OCI-LY1 (cell line): ENCODE results near the gene ZMIZ1.

ENCODE experiments used
- H2AFZ ChIP-seq: fragments of 200-600 bp; sonication (generic), shearing (Covaris generic); 2 replicates; pipeline ENCODE4 v1.6.0; 2014; ENCODE audit warnings: antibody characterized with exemption, mild to moderate bottlenecking, low read length
- H3F3A ChIP-seq: fragments of 200-600 bp; sonication (generic), shearing (Covaris generic); 2 replicates; pipeline ENCODE4 v1.6.0; 2014; ENCODE audit warnings: mild to moderate bottlenecking, antibody characterized with exemption, low read length, moderate library complexity; ENCODE audit not compliant: insufficient read depth
- H3K27ac ChIP-seq: fragments of 200-600 bp; sonication (generic); 2 replicates; pipeline ENCODE4 v1.5.1; 2014; ENCODE audit warnings: low read length, mixed run types, mild to moderate bottlenecking, low read depth; ENCODE audit not compliant: poor library complexity, severe bottlenecking
- H3K27me3 ChIP-seq: fragments of 200-600 bp; sonication (generic); 2 replicates; pipeline ENCODE4 v1.6.0; 2014; ENCODE audit warnings: antibody characterized with exemption, mild to moderate bottlenecking, low read length, moderate library complexity; ENCODE audit not compliant: insufficient read depth
- H3K36me3 ChIP-seq: fragments of 200-600 bp; sonication (generic); 2 replicates; pipeline ENCODE4 v1.6.1; 2014; ENCODE audit warnings: mild to moderate bottlenecking, antibody characterized with exemption, low read length, moderate library complexity, mixed read lengths; ENCODE audit not compliant: insufficient read depth
- H3K4me1 ChIP-seq: fragments of 200-600 bp; sonication (generic); 2 replicates; pipeline ENCODE4 v1.5.1; 2014; ENCODE audit warnings: mild to moderate bottlenecking, low read length, moderate library complexity; ENCODE audit not compliant: insufficient read depth, severe bottlenecking
- H3K4me2 ChIP-seq: fragments of 200-600 bp; sonication (generic), shearing (Covaris generic); 2 replicates; pipeline ENCODE4 v1.6.1; 2014; ENCODE audit warnings: low read length
- H3K4me3 ChIP-seq: fragments of 200-600 bp; sonication (generic); 2 replicates; pipeline ENCODE4 v1.5.1; 2014; ENCODE audit warnings: low read length, low read depth, mild to moderate bottlenecking, mixed read lengths; ENCODE audit not compliant: poor library complexity, severe bottlenecking
- H3K79me2 ChIP-seq: fragments of 200-600 bp; shearing (Covaris generic); 2 replicates; pipeline ENCODE4 v1.6.1; 2016; ENCODE audit warnings: mixed run types, low read length, mixed read lengths; ENCODE audit not compliant: insufficient read depth
- H3K9ac ChIP-seq: fragments of 200-600 bp; sonication (generic), shearing (Covaris generic); 2 replicates; pipeline ENCODE4 v1.6.1; 2014; ENCODE audit warnings: mild to moderate bottlenecking, low read length, mixed read lengths
- H3K9me2 ChIP-seq: fragments of 200-600 bp; sonication (generic), shearing (Covaris generic); 2 replicates; pipeline ENCODE4 v1.6.1; 2014; ENCODE audit warnings: low read depth, mild to moderate bottlenecking, low read length, mixed read lengths
- H3K9me3 ChIP-seq: fragments of 200-600 bp; shearing (Covaris generic); 2 replicates; pipeline ENCODE4 v1.6.1; 2014; ENCODE audit warnings: low read length, mixed read lengths
- H4K20me1 ChIP-seq: fragments of 200-600 bp; sonication (generic), shearing (Covaris generic); 2 replicates; pipeline ENCODE4 v1.6.0; 2016; ENCODE audit warnings: mild to moderate bottlenecking, low read length; ENCODE audit not compliant: insufficient read depth
- EZH2 ChIP-seq: fragments of 200-600 bp; sonication (generic), shearing (Covaris generic); IDR thresholded peaks from 2 replicates; pipeline ENCODE4 v1.8.0; 2017; ENCODE audit warnings: borderline replicate concordance, mixed run types, mild to moderate bottlenecking, antibody characterized with exemption, low read length, moderate library complexity, mixed read lengths
- TF ChIP-seq, protein P1 (sequence below): fragments of 200-600 bp; sonication (generic), shearing (Covaris generic); IDR thresholded peaks from 2 replicates; pipeline ENCODE4 v1.5.1; 2017; ENCODE audit warnings: mild to moderate bottlenecking, antibody characterized with exemption, low read length, moderate library complexity, mixed read lengths

The ZMIZ1 gene

DNA sequence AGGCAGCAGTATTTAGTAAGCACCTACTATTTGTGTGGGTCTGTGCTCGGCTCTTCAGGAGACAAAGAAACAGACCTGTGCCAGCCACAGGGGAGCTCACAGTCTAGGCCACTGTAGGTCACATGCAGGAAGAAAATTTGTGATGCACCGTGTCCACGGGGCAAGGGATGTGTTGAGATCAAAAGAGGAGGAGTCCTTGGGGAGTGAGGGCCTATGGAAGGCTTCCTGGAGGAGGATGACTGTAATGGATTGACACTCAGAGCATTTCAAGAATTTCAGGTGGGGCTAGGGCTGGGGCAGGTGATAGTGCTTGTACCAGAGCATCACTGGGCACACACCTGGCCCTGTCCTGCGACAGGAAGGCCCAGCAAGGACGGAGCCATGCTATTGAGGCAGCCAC, 102.7 kb downstream of the ZMIZ1 start:
- TF ChIP-seq, protein P1, sequence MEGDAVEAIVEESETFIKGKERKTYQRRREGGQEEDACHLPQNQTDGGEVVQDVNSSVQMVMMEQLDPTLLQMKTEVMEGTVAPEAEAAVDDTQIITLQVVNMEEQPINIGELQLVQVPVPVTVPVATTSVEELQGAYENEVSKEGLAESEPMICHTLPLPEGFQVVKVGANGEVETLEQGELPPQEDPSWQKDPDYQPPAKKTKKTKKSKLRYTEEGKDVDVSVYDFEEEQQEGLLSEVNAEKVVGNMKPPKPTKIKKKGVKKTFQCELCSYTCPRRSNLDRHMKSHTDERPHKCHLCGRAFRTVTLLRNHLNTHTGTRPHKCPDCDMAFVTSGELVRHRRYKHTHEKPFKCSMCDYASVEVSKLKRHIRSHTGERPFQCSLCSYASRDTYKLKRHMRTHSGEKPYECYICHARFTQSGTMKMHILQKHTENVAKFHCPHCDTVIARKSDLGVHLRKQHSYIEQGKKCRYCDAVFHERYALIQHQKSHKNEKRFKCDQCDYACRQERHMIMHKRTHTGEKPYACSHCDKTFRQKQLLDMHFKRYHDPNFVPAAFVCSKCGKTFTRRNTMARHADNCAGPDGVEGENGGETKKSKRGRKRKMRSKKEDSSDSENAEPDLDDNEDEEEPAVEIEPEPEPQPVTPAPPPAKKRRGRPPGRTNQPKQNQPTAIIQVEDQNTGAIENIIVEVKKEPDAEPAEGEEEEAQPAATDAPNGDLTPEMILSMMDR, result no peak
- TF ChIP-seq EZH2, result no peak
- H3K9me3 ChIP-seq, result no peaks in the 10 kb centered on the region
- H3K27ac ChIP-seq, result no peak overlapping the region
- no peaks in the 10 kb centered on the region for H3F3A ChIP-seq
- no peaks in the 10 kb centered on the region for H3K36me3 ChIP-seq
- peaks cover 7% of the 10 kb centered on the region; the same call in 1 of the 2 replicates for H3K27me3 ChIP-seq
- H3K9me2 ChIP-seq, result no peaks in the 10 kb centered on the region
- H3K4me1 ChIP-seq, result no peaks in the 10 kb centered on the region
- H3K4me3 ChIP-seq, result no peak overlapping the region
- no peaks in the 10 kb centered on the region for H3K79me2 ChIP-seq
- no peak overlapping the region for H3K4me2 ChIP-seq
- H4K20me1 ChIP-seq, result no peaks in the 10 kb centered on the region
- no peak overlapping the region for H2AFZ ChIP-seq
- H3K9ac ChIP-seq, result no peak overlapping the region

- no peaks in the 10 kb centered on the region for H3F3A ChIP-seq
- H2AFZ ChIP-seq, result no peak overlapping the region
- no peaks in the 10 kb centered on the region for H3K9me2 ChIP-seq
- no peaks in the 10 kb centered on the region for H3K36me3 ChIP-seq
- no peaks in the 10 kb centered on the region for H3K4me1 ChIP-seq
- no peaks in the 10 kb centered on the region for H3K9me3 ChIP-seq
- no peak overlapping the region for H3K4me3 ChIP-seq
- H4K20me1 ChIP-seq, result no peaks in the 10 kb centered on the region
- TF ChIP-seq, protein P1, result no peak
- TF ChIP-seq EZH2, result no peak
- no peak overlapping the region for H3K9ac ChIP-seq
- peaks cover 7% of the 10 kb centered on the region; the same call in 1 of the 2 replicates for H3K27me3 ChIP-seq
- no peaks in the 10 kb centered on the region for H3K79me2 ChIP-seq
- H3K27ac ChIP-seq, result no peak overlapping the region
- no peak overlapping the region for H3K4me2 ChIP-seq
Observed at GRCh38 chr10:79172881-79173280, 104.1 kb downstream of the ZMIZ1 start.

DNA sequence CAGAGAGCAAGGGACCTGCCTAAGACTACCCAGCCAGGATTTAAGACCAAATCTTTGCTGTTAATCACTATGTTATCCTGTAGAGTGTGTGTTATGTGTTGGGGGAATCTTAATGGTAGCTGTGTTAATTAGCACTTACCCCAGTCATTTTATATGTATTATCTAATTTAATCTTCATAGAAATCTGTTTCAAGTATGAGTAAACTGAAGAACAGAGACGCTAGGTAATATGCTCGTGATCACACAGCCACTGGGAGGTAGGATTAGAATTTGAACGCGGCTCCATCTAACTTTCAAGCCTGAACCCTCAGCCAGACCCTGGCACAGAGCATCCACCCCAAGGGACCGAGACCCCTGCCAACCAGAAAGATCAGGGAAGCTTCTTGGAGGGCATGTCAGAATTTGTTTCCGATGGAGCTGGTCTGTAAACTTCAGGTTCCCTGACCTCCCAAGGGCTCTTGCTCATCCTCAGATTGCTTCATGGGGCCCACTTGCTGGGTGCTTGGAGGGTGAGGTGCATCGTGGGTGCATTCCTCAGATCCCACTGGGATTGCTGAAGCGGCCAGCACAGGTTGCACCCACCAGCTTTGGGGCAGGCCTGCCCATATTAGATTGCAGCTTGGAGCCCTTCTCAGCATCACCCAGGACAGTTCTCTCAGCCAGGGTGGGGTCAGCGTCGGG, 105.0 kb downstream of the ZMIZ1 start:
- Histone ChIP-seq H3K9me2 (no peaks in the 10 kb centered on the region), H3K4me1 (no peaks in the 10 kb centered on the region), H3K27me3 (peaks cover 6% of the 10 kb centered on the region; the same call in 1 of the 2 replicates), H3K36me3 (no peaks in the 10 kb centered on the region), H4K20me1 (no peaks in the 10 kb centered on the region), H3K4me3 (no peak overlapping the region), H3F3A (no peaks in the 10 kb centered on the region), H3K27ac (no peak overlapping the region), H3K4me2 (no peak overlapping the region), H3K9ac (no peak overlapping the region), H2AFZ (no peak overlapping the region), H3K9me3 (no peaks in the 10 kb centered on the region), H3K79me2 (no peaks in the 10 kb centered on the region)
- TF ChIP-seq EZH2, result no peak
- TF ChIP-seq, protein P1, result no peak
